Esophagus muscularis mucosa (tissue), 4 donors: ENCODE data around the gene EEPD1. TPM values are rescaled to one million over a fixed set of nuclear protein-coding genes. Genes with fewer than 3 reads are reported as not detected.
A peak's percentile ranks its signal among the peaks of the same experiment; 100 is the strongest.
"Not testable (repeated sequence)": the region's sequence is repeated elsewhere in the genome, so short reads cannot be mapped to it uniquely, and the experiment has no call there.

Source experiments
- DNase-seq: peaks from one replicate; pipeline ENCODE4 v3.0.0-alpha.2; 2017; ENCODE audit errors: extremely low spot score
- H3K27ac ChIP-seq, 4 donors: fragments of 200-600 bp; sonication (generic); replicated peaks in 1 of 4; 1 replicate in 3 of 4; 2 replicates in 1 of 4; pipeline ENCODE4 v1.5.1; 2016 to 2019; ENCODE audit warnings: mild to moderate bottlenecking in 1 of 4
- H3K27me3 ChIP-seq, 4 donors: fragments of 200-600 bp; sonication (generic); one replicate each; pipeline versions ENCODE4 v1.5.1 to v1.6.0; 2016 to 2019
- H3K36me3 ChIP-seq, 4 donors: fragments of 200-600 bp; sonication (generic); one replicate each; pipeline ENCODE4 v1.5.1; 2016 to 2019
- H3K4me1 ChIP-seq, 4 donors: fragments of 200-600 bp; sonication (generic); one replicate each; pipeline ENCODE4 v1.5.1; 2016 to 2019
- H3K4me3 ChIP-seq, 4 donors: fragments of 200-600 bp; sonication (generic); 1 replicate in 2 of 4; 2 replicates in 2 of 4; pipeline ENCODE4 v1.5.1; 2016 to 2019; ENCODE audit warnings: mild to moderate bottlenecking in 4 of 4, moderate library complexity in 1 of 4
- H3K9me3 ChIP-seq, 4 donors: fragments of 200-600 bp; sonication (generic); 1 replicate in 3 of 4; 2 replicates in 1 of 4; pipeline ENCODE4 v1.5.1; 2016 to 2019
- EP300 ChIP-seq: sonication (generic); formaldehyde crosslinking; IDR thresholded peaks from one replicate; pipeline ENCODE4 v1.6.1; 2017; ENCODE audit warnings: antibody characterized with exemption
- POLR2A ChIP-seq: fragments of 450-650 bp; IDR thresholded peaks from one replicate; pipeline ENCODE4 v1.6.1; 2017; ENCODE audit warnings: antibody characterized with exemption, moderate library complexity, mild to moderate bottlenecking, low read depth
- POLR2AphosphoS5 ChIP-seq, 2 donors: sonication (generic); formaldehyde crosslinking; IDR thresholded peaks; one replicate each; pipeline ENCODE4 v1.6.1; 2017; ENCODE audit warnings: antibody characterized with exemption in 2 of 2
- WGBS: methylation state at CpG from one replicate; pipeline ENCODE4 v1.1.5; 2018; 5-methylcytosine and 5-hydroxymethylcytosine counted together
- intact Hi-C: fragments of 100-400 bp; cut with DNase I; formaldehyde crosslinking; loops from one replicate; pipeline ENCODE4 v1.15.1; 2023
- total RNA-seq, 4 donors: library from RNA; depleted of rRNA; stranded (reverse); fragments of >200 nt; gene quantifications; one replicate each; pipeline versions ENCODE4 v1.1.0 to v1.2.1, GENCODE V29; 2016
- TF ChIP-seq, protein P1 (sequence below), 3 experiments: fragments of 200-600 bp in 2 of 3; fragments of 450-650 bp in 1 of 3; sonication (generic) in 2 of 3; IDR thresholded peaks; one replicate each; pipeline ENCODE4 v1.5.1; 2017 to 2019; ENCODE audit warnings: antibody characterized with exemption in 3 of 3, mild to moderate bottlenecking in 2 of 3, moderate library complexity in 1 of 3

Gene EEPD1
- total RNA-seq, 4 donors from 2014 or later = 18.7 to 27.9 (median 26.6) TPM

DNA sequence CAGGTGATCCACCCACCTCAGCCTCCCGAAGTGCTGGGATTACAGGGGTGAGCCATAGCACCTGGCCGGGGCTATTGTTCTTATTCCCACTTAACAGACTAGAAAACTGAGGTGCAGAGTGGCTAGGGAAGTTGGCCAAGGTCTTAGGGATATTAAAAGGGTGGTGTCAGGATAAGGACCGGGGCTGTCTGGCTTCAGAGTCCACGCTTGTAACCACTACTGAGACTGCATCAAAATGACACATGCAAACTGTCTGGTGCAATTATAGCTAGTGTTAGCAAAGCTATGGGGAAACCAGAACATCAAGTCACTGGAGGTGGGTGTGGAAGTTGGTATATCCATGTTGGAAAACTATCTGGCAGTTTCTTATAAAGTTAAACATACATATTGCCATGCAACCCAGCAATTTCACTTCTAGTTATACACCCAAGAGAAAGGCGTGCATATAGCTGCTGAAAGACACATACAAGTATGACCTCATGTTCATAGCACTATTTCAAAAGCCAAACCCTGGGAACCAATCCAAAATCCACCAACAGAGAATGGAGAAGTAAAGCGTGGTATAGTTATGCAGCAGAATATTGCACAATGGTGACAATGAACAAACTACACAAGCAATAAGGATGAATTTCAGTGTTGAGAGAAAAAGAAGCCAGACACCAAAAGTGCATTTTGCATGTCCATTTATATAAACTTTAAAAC, 33.9 kb upstream of the EEPD1 start:
- H3K9me3 ChIP-seq = no peaks in the 10 kb centered on the region
- no peaks in the 10 kb centered on the region for H3K27me3 ChIP-seq
- intact Hi-C loops = no loop called here
- DNase-seq = no peak
- no peak overlapping the region for H3K4me3 ChIP-seq
- 59% methylated on average over 6 of the region's 6 CpGs for WGBS
- TF ChIP-seq, protein P1, sequence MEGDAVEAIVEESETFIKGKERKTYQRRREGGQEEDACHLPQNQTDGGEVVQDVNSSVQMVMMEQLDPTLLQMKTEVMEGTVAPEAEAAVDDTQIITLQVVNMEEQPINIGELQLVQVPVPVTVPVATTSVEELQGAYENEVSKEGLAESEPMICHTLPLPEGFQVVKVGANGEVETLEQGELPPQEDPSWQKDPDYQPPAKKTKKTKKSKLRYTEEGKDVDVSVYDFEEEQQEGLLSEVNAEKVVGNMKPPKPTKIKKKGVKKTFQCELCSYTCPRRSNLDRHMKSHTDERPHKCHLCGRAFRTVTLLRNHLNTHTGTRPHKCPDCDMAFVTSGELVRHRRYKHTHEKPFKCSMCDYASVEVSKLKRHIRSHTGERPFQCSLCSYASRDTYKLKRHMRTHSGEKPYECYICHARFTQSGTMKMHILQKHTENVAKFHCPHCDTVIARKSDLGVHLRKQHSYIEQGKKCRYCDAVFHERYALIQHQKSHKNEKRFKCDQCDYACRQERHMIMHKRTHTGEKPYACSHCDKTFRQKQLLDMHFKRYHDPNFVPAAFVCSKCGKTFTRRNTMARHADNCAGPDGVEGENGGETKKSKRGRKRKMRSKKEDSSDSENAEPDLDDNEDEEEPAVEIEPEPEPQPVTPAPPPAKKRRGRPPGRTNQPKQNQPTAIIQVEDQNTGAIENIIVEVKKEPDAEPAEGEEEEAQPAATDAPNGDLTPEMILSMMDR (IDR thresholded peaks at IDR 0.05) = no peak
- TF ChIP-seq POLR2A (no peak), POLR2AphosphoS5 (IDR thresholded peaks at IDR 0.05) (no peak), EP300 (no peak)
- H3K27ac ChIP-seq = no peak overlapping the region
- peaks cover 25 to 34% (median 33%) of the 10 kb centered on the region in 4 donors for H3K4me1 ChIP-seq
- no peaks in the 10 kb centered on the region for H3K36me3 ChIP-seq

DNA sequence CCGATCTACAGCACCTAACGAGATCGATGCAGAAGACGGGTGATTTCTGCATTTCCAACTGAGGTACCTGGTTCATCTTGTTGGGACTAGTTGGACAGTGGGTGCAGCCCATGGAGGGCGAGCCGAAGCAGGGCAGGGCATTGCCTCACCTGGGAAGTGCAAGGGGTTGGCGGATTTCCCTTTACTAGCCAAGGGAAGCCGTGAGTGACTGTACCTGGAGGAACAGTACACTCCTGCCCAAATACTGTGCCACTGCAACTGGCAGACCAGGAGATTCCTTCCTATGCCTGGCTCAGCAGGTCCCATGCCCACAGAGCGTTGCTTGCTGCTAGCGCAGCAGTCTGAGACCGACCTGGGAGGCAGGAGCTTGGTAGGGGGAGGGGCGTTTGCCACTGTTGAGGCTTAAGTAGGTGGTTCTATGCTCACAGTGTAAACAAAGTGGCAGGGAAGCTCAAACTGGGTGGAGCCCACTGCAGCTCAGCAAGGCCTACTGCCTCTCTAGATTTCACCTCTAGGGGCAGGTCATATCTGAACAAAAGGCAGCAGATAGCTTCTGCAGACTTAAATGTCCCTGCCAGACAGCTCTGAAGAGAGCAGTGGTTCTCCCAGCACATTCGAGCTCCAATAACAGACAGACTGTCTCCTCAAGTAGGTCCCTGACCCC, 32.9 kb upstream of the EEPD1 start:
- H3K9me3 ChIP-seq, intact Hi-C loops, H3K4me3 ChIP-seq, H3K27me3 ChIP-seq, H3K36me3 ChIP-seq, H3K27ac ChIP-seq: not testable (repeated sequence)
- H3K4me1 ChIP-seq = peaks cover 25 to 34% (median 33%) of the 10 kb centered on the region in 4 donors
- DNase-seq = peak; percentile 45
- WGBS = 82% methylated on average over 12 of the region's 13 CpGs

DNA sequence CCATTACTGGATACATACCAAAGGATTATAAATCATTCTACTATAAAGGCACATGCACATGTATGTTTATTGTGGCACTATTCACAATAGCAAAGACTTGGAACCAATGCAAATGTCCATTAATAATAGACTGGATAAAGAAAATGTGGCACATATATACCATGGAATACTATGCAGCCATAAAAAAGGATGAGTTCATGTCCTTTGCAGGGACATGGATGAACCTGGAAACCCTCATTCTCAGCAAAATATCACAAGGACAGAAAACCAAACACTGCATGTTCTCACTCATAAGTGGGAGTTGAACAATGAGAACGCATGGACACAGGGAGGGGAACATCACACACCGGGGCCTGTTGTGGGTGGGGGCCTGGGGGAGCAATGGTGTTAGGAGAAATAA, 27.4 kb upstream of the EEPD1 start:
- 98% methylated on average over 2 of the region's 2 CpGs for WGBS
- intact Hi-C loops, H3K36me3 ChIP-seq, H3K9me3 ChIP-seq, DNase-seq, H3K4me3 ChIP-seq, H3K27ac ChIP-seq, H3K27me3 ChIP-seq: not testable (repeated sequence)
- H3K4me1 ChIP-seq = peaks cover 29 to 40% (median 37%) of the 10 kb centered on the region in 4 donors

DNA sequence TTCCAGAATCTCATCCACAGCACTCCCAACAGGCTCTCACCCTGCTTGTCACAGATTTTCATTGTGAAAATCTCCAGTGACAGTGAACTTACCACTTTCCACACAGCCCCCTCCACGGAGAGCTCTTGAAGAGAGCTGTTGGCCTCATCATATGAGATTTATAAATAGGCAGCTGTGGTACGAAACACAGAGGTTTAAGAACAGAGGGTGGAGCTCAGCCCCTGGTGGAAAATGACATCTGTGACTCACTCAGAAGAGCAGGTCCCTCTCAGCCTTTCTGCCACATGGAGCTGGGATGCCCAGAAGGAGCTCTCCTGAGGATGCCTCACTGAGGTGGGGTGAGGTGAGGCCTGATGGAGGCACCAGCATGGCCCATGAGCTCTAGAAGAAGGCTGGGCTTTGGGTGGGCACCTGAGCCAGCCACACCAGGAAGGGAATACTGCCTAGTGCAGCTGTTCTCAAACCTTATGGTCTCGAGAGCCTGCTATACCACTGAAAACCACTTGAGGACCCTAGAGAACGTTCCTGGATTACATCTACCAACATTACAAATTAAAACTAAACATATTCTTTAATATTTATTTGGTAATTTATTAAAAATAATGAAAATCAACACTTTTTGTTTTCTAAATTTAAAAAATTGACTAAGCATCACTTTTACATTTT, 25.8 kb upstream of the EEPD1 start:
- Histone ChIP-seq H3K36me3 (no peaks in the 10 kb centered on the region), H3K4me3 (no peak overlapping the region), H3K4me1 (peaks cover 29 to 43% (median 38%) of the 10 kb centered on the region in 4 donors), H3K27ac (peak overlapping the region in 2 of 4 donors; percentile 77 to 82), H3K27me3 (no peaks in the 10 kb centered on the region), H3K9me3 (no peaks in the 10 kb centered on the region)
- 78% methylated on average over 4 of the region's 4 CpGs for WGBS
- peak; percentile 88 for DNase-seq
- TF ChIP-seq EP300 = no peak
- TF ChIP-seq, protein P1 (IDR thresholded peaks at IDR 0.05) = no peak
- no peak for TF ChIP-seq POLR2AphosphoS5 (IDR thresholded peaks at IDR 0.05)
- no peak for TF ChIP-seq POLR2A
- intact Hi-C loops = no loop called here

DNA sequence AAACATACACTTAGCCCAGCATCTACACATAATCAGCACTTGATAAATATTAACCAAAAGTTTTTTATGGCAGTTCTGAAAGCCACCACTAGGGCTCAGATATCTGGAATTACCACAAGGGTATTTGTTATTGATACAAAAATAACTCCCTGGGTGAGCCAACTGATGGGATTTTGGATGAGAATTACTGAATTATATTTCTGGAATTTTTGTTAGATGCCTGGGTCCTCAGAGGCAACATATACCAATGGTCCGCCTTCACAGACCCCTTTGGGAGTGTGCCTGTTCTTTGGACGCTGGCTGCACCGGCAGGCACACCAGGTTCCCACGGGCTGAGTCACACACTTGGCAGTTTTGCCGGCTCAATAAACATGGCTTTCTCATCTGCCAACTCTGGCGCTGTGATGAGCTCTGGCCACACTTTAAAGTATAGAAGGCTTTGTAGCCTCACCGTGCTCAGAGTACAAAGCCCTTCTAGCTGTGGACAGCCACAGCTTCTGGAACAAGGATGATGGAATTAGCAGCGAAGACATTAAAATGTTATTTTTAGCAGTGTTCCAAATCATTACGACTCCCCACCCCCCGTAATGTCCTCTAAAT, 24.5 kb upstream of the EEPD1 start:
- intact Hi-C loops = no loop called here

More for the DNA sequence above, 24.5 kb upstream of the EEPD1 start:
- Histone ChIP-seq H3K27me3 (no peaks in the 10 kb centered on the region), H3K9me3 (no peaks in the 10 kb centered on the region), H3K27ac (peak overlapping the region; percentile 64 to 82 (median 72)), H3K4me3 (peak overlapping the region in 2 of 4 donors; percentile 11 to 32), H3K36me3 (no peaks in the 10 kb centered on the region), H3K4me1 (peaks cover 29 to 43% (median 38%) of the 10 kb centered on the region in 4 donors)
- TF ChIP-seq POLR2A (no peak), EP300 (peak; percentile 0), POLR2AphosphoS5 (IDR thresholded peaks at IDR 0.05) (peak; percentile 77 to 85)
- TF ChIP-seq, protein P1 (IDR thresholded peaks at IDR 0.05) = peak; percentile 65 to 84 (median 78)
- DNase-seq = peak; percentile 94
- 20% methylated on average over 10 of the region's 10 CpGs for WGBS
